ENCODE results near the gene NXNL2. TPM values are rescaled to one million over a fixed set of nuclear protein-coding genes. Genes with fewer than 3 reads are reported as not detected.

NXNL2 gene
- total and polyA plus RNA-seq, 2 experiments from 2014 or later: 3.4 to 5.1 TPM

GRCh38 chr9:88571419-88571818, 36.4 kb downstream of the NXNL2 start:
- no peak for DNase-seq (ENCODE audit: low spot score)
- TF ChIP-seq ZNF462 (CRISPR knock-in tag; IDR thresholded peaks at IDR 0.05): no peak
- no peak for TF ChIP-seq ZNF114 (CRISPR knock-in tag; IDR thresholded peaks at IDR 0.05)
- TF ChIP-seq EZH2phosphoT487 (IDR thresholded peaks at IDR 0.05; ENCODE audit: unreplicated experiment): no peak
- TF ChIP-seq CREB1 (CRISPR knock-in tag; IDR thresholded peaks at IDR 0.05; ENCODE audit: low read depth): no peak
- no peak for TF ChIP-seq EZH2 (IDR thresholded peaks at IDR 0.05; ENCODE audit: low read depth, unreplicated experiment)
- no peak for TF ChIP-seq ETS1 (IDR thresholded peaks at IDR 0.05)
- no peak for TF ChIP-seq POLR2AphosphoS5 (IDR thresholded peaks at IDR 0.05; ENCODE audit: low read depth)
- TF ChIP-seq NANOG (IDR thresholded peaks at IDR 0.05; ENCODE audit: borderline replicate concordance): no peak
- no peak for TF ChIP-seq STAT1 (IDR thresholded peaks at IDR 0.05; ENCODE audit: unreplicated experiment)
- no peak for TF ChIP-seq JUNB (IDR thresholded peaks at IDR 0.05; ENCODE audit: unreplicated experiment)
- TF ChIP-seq CTCF (conservative IDR thresholded peaks at IDR 0.05; ENCODE audit: low read depth in 2 of 2): no peak
- no peak for TF ChIP-seq ZNF331 (CRISPR knock-in tag; IDR thresholded peaks at IDR 0.05; ENCODE audit: low read depth)
- no peak for TF ChIP-seq REST (IDR thresholded peaks at IDR 0.05; ENCODE audit: unreplicated experiment)

More at GRCh38 chr9:88571419-88571818, 36.4 kb downstream of the NXNL2 start:
- Histone ChIP-seq H3K4me1 (ENCODE audit: insufficient read depth) (0 out of 2 replicates have a peak, but pooled peaks cover 5% of the 10 kb centered on the region), H3K4me3 (no peak overlapping the region), H4K20me1 (replicated peaks; ENCODE audit: insufficient read depth) (no peaks in the 10 kb centered on the region), H3K4me2 (no peak overlapping the region), H3K36me3 (ENCODE audit: insufficient read depth) (no peaks in the 10 kb centered on the region), H3K27ac (ENCODE audit: low read depth) (no peak overlapping the region), H3K9me2 (ENCODE audit: insufficient read depth) (no peaks in the 10 kb centered on the region), H3K27me3 (ENCODE audit: insufficient read depth) (no peaks in the 10 kb centered on the region), H3K79me2 (replicated peaks; ENCODE audit: insufficient read depth) (no peaks in the 10 kb centered on the region), H2AFZ (no peak overlapping the region; the same call in 1 of the 2 replicates), H3F3A (replicated peaks; ENCODE audit: low read depth) (no peaks in the 10 kb centered on the region)
- peaks cover 7% of the 10 kb centered on the region; the same call in 1 of the 3 replicates for H3K4me1 Mint-ChIP-seq
- H3K27ac Mint-ChIP-seq: no peak overlapping the region
- H3K4me3 Mint-ChIP-seq: no peak overlapping the region
- peaks cover 3% of the 10 kb centered on the region for H3K27me3 Mint-ChIP-seq (ENCODE audit: insufficient read depth, low read depth, poor library complexity)
- H3K9me3 Mint-ChIP-seq: no peaks in the 10 kb centered on the region
- H3K36me3 Mint-ChIP-seq (ENCODE audit: low read depth): no peaks in the 10 kb centered on the region
- ATAC-seq: no peak
